Superior temporal gyrus (tissue), 1 donor: ENCODE measurements around the gene ZNF536.

Experiments
- DNase-seq: peaks from one replicate; pipeline ENCODE4 v3.0.0-alpha.2; 2016; ENCODE audit errors: extremely low spot score

ZNF536 gene

DNA sequence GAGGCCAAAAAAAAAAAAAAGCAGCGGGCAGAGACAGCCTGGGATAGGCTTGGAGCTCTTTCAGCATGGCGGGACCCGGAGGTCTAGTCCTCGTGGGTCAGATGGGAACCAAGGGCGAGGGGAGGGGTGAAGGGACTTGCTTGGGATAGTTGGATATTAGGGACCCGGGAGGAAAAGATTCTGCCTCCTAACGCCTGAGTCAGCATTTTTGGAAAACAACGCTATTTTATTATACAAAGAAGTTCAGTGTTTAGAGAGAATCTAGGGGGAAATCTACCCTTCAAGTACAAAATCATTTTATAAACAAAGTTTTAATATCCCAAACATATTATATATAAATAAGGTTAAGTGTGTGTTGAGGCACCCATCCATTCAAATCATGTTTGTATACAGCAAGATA lies 156.7 kb downstream of the ZNF536 start:
- no peak for DNase-seq

DNA sequence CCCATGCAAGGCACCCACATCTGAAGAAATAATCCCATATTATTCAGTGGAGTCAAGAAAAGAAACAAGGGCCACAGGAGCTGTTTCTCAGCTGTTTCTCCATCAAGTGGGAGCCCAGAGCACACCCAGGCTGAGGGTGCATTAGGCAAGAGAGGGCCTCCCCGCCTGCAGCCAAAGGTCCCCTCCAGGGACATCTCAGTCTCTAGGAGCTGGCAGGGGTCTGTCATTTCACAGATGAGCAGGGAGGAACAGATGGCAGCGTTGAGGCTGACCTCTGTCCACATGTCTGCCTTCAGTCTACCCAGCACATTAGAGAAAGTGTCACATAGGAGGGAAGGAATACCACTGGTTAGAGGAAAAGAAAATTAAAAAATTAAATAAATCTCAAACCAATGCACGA lies 157.7 kb downstream of the ZNF536 start:
- no peak for DNase-seq

- no peak for DNase-seq
Measured at GRCh38 chr19:30530751-30531150, 158.6 kb downstream of the ZNF536 start.

DNA sequence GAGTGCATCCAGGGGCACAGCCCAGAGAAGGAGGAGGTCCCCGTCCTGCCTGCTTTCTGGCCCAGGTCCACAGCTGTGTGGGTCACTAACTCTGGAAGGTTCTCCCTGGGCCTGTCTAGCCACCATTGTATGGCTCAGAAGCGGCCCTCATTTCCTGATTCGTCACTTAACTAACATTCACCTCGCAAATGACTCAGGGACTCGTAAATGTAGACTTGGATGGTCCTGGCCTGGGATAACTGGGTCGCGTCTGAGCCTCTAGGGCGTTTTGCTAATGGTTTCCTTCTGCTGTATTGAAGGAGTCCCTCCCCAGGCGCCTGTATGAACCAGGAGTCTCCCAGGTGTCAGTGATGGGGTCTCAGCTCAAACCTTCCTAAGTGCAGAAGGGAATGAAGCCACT lies 162.8 kb downstream of the ZNF536 start:
- no peak for DNase-seq

DNA sequence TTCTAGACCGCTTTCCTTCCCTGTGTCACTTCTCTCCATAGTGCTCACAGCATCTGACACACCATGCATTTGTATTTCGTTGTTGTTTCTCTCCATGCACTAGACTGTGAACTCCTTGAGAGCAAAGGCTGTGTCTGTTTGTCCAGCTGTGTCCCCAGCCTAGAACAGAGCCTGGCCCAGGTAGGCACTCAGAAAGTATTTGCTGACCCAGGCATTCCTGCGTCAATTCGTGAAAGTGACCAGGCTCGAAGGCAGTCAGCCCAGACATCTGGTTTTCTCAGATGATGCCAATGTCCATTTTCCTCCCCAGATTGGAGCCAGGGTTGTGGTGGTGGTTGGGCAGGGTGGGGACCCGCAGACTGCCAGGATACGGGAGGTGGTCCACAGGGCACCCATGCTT lies 164.8 kb downstream of the ZNF536 start:
- DNase-seq = no peak

GRCh38 chr19:30539315-30539714 lies 167.1 kb downstream of the ZNF536 start:
- no peak for DNase-seq

DNA sequence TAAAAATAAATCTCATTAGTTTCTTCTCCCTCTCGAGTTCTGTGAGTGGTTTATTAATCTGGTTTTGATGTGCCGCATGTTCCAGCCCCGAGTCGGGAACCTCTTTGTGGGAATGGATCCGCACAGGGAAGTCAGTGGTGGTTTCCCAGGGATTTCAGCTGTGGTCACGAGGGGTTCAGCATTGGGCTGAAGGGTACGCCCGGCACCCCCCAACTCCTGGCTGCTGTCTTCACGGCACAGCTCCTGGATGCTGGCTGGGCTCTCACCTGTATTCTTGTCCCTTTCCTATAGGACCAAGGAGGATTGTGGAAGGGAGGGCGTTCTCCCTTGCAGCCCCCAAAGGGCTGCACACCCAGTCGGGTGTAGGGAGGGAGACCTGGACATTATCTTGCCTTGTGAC lies 167.8 kb downstream of the ZNF536 start:
- DNase-seq = no peak

GRCh38 chr19:30540761-30541160 lies 168.6 kb downstream of the ZNF536 start:
- DNase-seq = no peak

DNA sequence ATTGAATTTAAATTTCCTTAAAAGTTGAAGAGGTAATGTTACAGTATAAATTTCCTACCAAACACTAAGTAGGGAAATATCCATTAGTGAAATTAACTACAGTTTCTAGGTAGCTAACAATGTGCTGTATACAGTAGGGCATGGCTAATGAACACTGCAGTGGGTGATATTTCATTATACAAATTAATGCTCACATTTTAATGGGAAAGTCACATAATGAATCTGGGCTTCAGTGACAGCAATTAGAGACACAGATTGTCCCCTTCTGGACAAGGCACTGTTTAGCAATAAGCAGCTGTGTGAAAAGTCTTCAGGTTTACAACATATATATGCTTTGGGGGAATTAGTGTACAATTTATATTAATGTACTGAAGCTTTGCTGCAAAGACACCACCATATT lies 169.4 kb downstream of the ZNF536 start:
- DNase-seq = no peak

- no peak for DNase-seq
Measured at GRCh38 chr19:30543243-30543945, 171.2 kb downstream of the ZNF536 start.

GRCh38 chr19:30545752-30546151 lies 173.6 kb downstream of the ZNF536 start:
- no peak for DNase-seq

- no peak for DNase-seq
Measured at GRCh38 chr19:30546332-30546731, 174.1 kb downstream of the ZNF536 start.

DNA sequence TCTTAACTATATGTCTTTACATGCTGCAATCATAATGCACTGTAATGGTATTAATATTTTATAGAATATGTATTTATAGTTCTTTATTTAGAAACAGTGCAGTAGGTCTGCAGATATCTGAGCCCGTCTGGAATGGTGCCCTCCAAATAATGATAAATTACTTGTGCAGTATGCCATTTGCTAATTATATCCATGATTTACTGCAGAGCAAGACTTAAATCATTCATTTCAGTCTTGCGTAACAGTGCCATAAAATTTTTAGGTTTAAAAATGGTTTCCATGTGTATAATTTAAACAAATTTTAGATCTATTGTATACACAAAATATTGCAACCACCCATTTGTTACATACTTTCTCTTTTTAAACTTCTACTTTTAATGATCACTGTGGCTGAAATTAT lies 175.1 kb downstream of the ZNF536 start:
- no peak for DNase-seq

DNA sequence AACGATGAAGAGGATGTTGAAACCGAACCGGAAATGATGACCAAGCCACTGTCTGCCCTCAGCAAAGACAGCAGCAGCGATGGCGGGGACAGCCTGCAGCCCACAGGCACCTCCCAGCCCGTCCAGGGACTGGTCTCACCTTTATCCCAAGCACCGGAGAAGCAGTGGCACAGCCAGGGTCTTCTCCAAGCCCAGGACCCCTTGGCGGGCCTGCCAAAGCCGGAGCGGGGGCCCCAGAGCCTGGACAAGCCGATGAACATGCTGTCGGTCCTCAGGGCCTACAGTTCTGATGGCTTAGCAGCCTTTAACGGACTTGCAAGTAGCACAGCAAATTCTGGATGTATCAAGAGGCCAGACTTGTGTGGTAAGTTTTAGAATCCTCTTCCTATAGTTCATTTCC lies 177.0 kb downstream of the ZNF536 start:
- no peak for DNase-seq

GRCh38 chr19:30551271-30551670 lies 179.1 kb downstream of the ZNF536 start:
- DNase-seq = no peak

DNA sequence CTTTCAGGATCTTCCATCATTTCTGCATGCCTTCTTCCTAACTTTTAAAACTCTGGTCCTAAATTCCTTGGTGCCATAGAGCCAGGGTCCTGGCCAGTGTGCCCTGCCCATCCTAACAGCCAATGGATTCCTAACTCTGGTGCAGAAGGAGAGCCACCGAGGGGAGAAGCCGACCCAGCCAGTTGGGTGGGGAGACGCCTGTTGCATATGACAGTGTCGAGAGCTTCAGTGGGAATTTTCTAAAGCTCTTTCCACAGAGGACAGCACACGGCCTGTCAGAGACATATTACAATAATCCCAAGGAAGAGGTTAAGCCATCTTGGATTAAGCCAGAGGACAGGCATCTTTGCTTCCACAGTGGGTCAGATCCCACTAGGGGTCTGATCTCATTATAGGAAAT lies 180.4 kb downstream of the ZNF536 start:
- no peak for DNase-seq

- no peak for DNase-seq
Measured at GRCh38 chr19:30555075-30555790, 183.0 kb downstream of the ZNF536 start.

DNA sequence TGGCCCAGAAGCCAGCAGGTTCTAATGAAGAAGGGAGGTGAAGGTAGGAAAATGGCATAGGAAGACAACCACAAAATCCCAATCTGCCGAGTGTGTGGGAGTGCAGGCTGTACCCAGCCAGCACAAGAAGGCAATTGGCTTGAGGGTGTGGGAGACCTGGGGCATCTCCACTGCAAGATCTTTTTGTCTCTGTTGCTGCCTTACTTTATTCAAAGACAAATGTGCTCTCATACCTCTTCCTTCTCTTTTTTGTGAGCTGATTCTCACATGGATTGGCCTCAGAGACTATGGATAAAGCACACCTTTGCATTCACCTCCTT lies 183.6 kb downstream of the ZNF536 start:
- no peak for DNase-seq

DNA sequence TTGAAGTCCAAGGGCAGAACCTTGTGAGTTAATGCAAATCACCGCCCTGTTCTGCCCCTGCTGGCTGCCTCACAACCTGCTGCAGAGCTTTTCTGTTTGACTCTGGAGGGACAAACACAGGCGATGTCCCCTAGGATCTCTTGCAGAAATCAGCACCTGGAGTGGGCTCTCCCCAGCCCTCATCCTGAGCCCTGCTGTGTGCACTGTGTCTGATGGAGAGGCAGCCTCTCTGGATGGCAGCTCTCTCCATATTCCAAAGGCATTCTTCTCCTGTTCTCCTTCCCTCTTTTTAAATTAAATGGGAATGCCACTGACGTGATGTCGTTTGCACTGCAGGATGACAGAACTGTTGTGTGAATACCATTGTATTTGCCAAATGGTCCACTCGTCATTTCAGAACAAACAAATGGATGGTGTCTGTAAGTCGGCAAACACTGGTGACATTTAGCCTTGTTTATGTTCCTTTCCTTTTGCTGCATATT lies 184.1 kb downstream of the ZNF536 start:
- DNase-seq = peak; percentile 92

DNA sequence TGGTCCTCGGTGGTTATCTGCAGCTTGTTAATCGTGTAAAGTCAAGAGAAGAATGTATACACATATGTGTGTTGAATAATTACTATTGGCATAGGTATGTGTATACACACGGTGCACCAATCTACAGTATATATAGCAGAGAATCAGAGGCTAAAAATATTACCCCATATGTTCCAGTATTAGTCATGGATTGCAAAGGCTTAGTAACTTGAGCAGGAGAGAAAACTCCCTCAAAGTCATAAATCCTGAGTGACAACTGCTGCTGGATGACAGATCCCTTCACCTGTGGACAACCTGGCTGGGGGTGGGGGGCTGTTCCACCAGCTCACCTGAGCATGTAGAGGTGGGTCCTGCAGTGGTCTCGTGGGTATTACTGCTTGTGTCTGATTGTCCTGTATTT lies 185.0 kb downstream of the ZNF536 start:
- peak; percentile 59 for DNase-seq

- DNase-seq = no peak
Measured at GRCh38 chr19:30557927-30558557, 185.9 kb downstream of the ZNF536 start.

GRCh38 chr19:30558793-30559192 lies 186.6 kb downstream of the ZNF536 start:
- DNase-seq = no peak

DNA sequence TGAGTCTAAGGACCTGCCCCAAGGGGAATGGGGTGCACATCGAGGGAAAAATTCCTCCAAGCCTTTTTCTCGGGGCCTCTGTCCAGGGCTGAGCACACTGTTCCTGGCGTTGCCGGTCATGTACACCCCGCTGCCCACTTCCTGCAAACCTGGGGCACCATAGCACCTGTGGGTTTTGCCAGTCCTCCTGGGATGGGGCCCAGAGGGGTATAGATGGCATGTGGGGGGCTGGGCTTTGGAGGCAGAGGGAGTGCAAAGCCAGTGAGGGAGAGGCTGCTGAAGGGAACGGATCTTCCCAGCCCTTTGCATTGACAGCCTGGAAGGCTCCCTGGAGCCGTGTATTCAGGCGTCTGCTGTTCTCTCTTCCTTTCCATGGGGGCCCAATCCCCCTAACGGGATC lies 187.3 kb downstream of the ZNF536 start:
- no peak for DNase-seq
